ENCODE data around the gene ALLC.
"Not testable (repeated sequence)": the region's sequence is repeated elsewhere in the genome, so short reads cannot be mapped to it uniquely, and the experiment has no call there.

The ALLC gene

GRCh38 chr2:3612639-3613523 is 45.1 kb upstream of the ALLC start:
- DNase-seq (ENCODE audit: low read depth), result no peak
- no peak for TF ChIP-seq CTCF (IDR thresholded peaks at IDR 0.05; ENCODE audit: low read depth, low read length)
- no peak for TF ChIP-seq MYC (IDR thresholded peaks at IDR 0.05; ENCODE audit: low read depth, low read length)
- TF ChIP-seq MAX (IDR thresholded peaks at IDR 0.05; ENCODE audit: low read depth, low read length), result no peak
- TF ChIP-seq POLR2A (IDR thresholded peaks at IDR 0.05; ENCODE audit: extremely low read depth, insufficient read length), result no peak
- H3K4me3 ChIP-seq (ENCODE audit: low read depth, low read length), result no peak overlapping the region

- TF ChIP-seq CTCF (IDR thresholded peaks at IDR 0.05; ENCODE audit: low read depth, low read length) (no peak), MYC (IDR thresholded peaks at IDR 0.05; ENCODE audit: low read depth, low read length) (no peak), POLR2A (IDR thresholded peaks at IDR 0.05; ENCODE audit: extremely low read depth, insufficient read length) (no peak), MAX (IDR thresholded peaks at IDR 0.05; ENCODE audit: low read depth, low read length) (no peak)
- H3K4me3 ChIP-seq (ENCODE audit: low read depth, low read length), result no peak overlapping the region
- no peak for DNase-seq (ENCODE audit: low read depth)
These were observed 44.5 kb upstream of the ALLC start for GRCh38 chr2:3613524-3613905.

- not testable (repeated sequence) for H3K4me3 ChIP-seq (ENCODE audit: low read depth, low read length); DNase-seq (ENCODE audit: low read depth)
These were observed 43.3 kb upstream of the ALLC start for GRCh38 chr2:3614743-3615142.

GRCh38 chr2:3615541-3616200 is 42.3 kb upstream of the ALLC start:
- H3K4me3 ChIP-seq (ENCODE audit: low read depth, low read length); DNase-seq (ENCODE audit: low read depth): not testable (repeated sequence)

- H3K4me3 ChIP-seq (ENCODE audit: low read depth, low read length); DNase-seq (ENCODE audit: low read depth): not testable (repeated sequence)
These were observed 41.4 kb upstream of the ALLC start for GRCh38 chr2:3616435-3617197.

- H3K4me3 ChIP-seq (ENCODE audit: low read depth, low read length), result no peak overlapping the region
- no peak for DNase-seq (ENCODE audit: low read depth)
- TF ChIP-seq CTCF (IDR thresholded peaks at IDR 0.05; ENCODE audit: low read depth, low read length) (no peak), MYC (IDR thresholded peaks at IDR 0.05; ENCODE audit: low read depth, low read length) (no peak), MAX (IDR thresholded peaks at IDR 0.05; ENCODE audit: low read depth, low read length) (no peak), POLR2A (IDR thresholded peaks at IDR 0.05; ENCODE audit: extremely low read depth, insufficient read length) (no peak)
These were observed 40.7 kb upstream of the ALLC start for GRCh38 chr2:3617198-3617890.

GRCh38 chr2:3618367-3618766 is 39.6 kb upstream of the ALLC start:
- DNase-seq (ENCODE audit: low read depth), result no peak
- no peak for TF ChIP-seq POLR2A (IDR thresholded peaks at IDR 0.05; ENCODE audit: extremely low read depth, insufficient read length)
- no peak for TF ChIP-seq MYC (IDR thresholded peaks at IDR 0.05; ENCODE audit: low read depth, low read length)
- TF ChIP-seq MAX (IDR thresholded peaks at IDR 0.05; ENCODE audit: low read depth, low read length), result no peak
- no peak overlapping the region for H3K4me3 ChIP-seq (ENCODE audit: low read depth, low read length)
